ENCODE measurements around the gene MED7. TPM values are rescaled to one million over a fixed set of nuclear protein-coding genes. Genes with fewer than 3 reads are reported as not detected.

MED7 gene
- total RNA-seq, 2 donors from 2014 or later, result 12.7 to 16.7 TPM

- Mint-ChIP-seq H3K27me3 (ENCODE audit: low read depth) (no peaks in the 10 kb centered on the region), H3K4me1 (ENCODE audit: low read depth) (peaks cover 58% of the 10 kb centered on the region), H3K27ac (peak overlapping the region; percentile 50), H3K4me3 (peak overlapping the region; percentile 4 to 22), H3K36me3 (ENCODE audit: insufficient read depth in 2 of 2) (no peaks in the 10 kb centered on the region), H3K9me3 (no peaks in the 10 kb centered on the region)
- ATAC-seq (replicated peaks in 1 of 2), result peak; percentile 59 to 65
- no peak for DNase-seq
Measured at GRCh38 chr5:157115012-157115411, 27.7 kb downstream of the MED7 start.

DNA sequence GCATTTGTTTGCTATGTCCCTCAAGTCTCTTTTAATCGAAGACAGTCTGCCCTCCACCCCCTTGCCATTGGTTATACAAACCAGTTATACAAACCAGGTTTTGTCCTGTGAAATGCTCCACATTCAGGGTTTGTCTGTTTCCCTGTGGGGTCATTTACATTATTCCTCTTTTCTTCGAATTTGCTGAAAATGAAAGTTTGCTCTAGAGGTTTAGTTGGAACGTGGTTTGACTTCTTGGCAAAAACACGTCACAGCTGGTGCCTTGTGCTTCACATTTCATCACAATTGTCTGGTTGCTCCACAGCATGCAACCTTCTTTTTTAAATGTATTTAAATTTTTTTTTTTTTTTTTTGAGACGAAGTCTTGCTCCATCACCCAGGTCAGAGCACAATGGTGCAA lies 29.7 kb downstream of the MED7 start:
- Mint-ChIP-seq H3K27me3 (ENCODE audit: low read depth) (no peaks in the 10 kb centered on the region), H3K4me3 (peak overlapping the region in 1 of 2 donors; percentile 34), H3K36me3 (ENCODE audit: insufficient read depth in 2 of 2) (peaks cover 1% of the 10 kb centered on the region in 2 donors), H3K27ac (no peak overlapping the region), H3K9me3 (no peaks in the 10 kb centered on the region), H3K4me1 (ENCODE audit: low read depth) (peaks cover 79% of the 10 kb centered on the region)
- ATAC-seq (replicated peaks in 1 of 2) (no peak), DNase-seq (no peak)

- Mint-ChIP-seq H3K27me3 (ENCODE audit: low read depth) (no peaks in the 10 kb centered on the region), H3K27ac (peak overlapping the region; percentile 90), H3K4me3 (peak overlapping the region; percentile 80 to 93), H3K9me3 (no peaks in the 10 kb centered on the region), H3K36me3 (ENCODE audit: insufficient read depth in 2 of 2) (peaks cover 1 to 5% of the 10 kb centered on the region in 2 donors), H3K4me1 (ENCODE audit: low read depth) (peaks cover 76% of the 10 kb centered on the region)
- DNase-seq, result peak; percentile 18 to 38
- ATAC-seq (replicated peaks in 1 of 2), result peak; percentile 55 to 56
Measured at GRCh38 chr5:157109744-157110143, 32.9 kb downstream of the MED7 start.

- peak; percentile 95 to 96 for ATAC-seq (replicated peaks in 1 of 2)
- Mint-ChIP-seq H3K36me3 (ENCODE audit: insufficient read depth in 2 of 2) (peaks cover 2 to 8% of the 10 kb centered on the region in 2 donors), H3K4me1 (ENCODE audit: low read depth) (peaks cover 71% of the 10 kb centered on the region), H3K27ac (peak within 1 kb of the TSS; percentile 90), H3K4me3 (peak within 1 kb of the TSS; percentile 80 to 93), H3K9me3 (no peaks in the 10 kb centered on the region), H3K27me3 (ENCODE audit: low read depth) (no peaks in the 10 kb centered on the region)
- DNase-seq, result peak; percentile 66 to 68
Measured at GRCh38 chr5:157108976-157109375, 33.7 kb downstream of the MED7 start, which contains the start of gene HAVCR2. Gene HAVCR2, minus strand, starts transcription at chr5:157109044. Its CDS starts 61 bp downstream, at chr5:157108983.

- peaks cover 2 to 8% of the 10 kb centered on the region in 2 donors for H3K36me3 Mint-ChIP-seq (ENCODE audit: insufficient read depth in 2 of 2)
- no peaks in the 10 kb centered on the region for H3K9me3 Mint-ChIP-seq
- peaks cover 65% of the 10 kb centered on the region for H3K4me1 Mint-ChIP-seq (ENCODE audit: low read depth)
- peak overlapping the region; percentile 80 for H3K27ac Mint-ChIP-seq
- no peak for ATAC-seq (replicated peaks in 1 of 2)
- peak overlapping the region; percentile 80 to 93 for H3K4me3 Mint-ChIP-seq
- H3K27me3 Mint-ChIP-seq (ENCODE audit: low read depth), result no peaks in the 10 kb centered on the region
- DNase-seq, result no peak
Measured at GRCh38 chr5:157107508-157107907, 35.2 kb downstream of the MED7 start.

- Mint-ChIP-seq H3K36me3 (ENCODE audit: insufficient read depth in 2 of 2) (peaks cover 2 to 8% of the 10 kb centered on the region in 2 donors), H3K4me1 (ENCODE audit: low read depth) (peaks cover 68% of the 10 kb centered on the region), H3K4me3 (peak overlapping the region; percentile 80 to 93), H3K9me3 (no peaks in the 10 kb centered on the region), H3K27me3 (ENCODE audit: low read depth) (no peaks in the 10 kb centered on the region), H3K27ac (peak overlapping the region; percentile 80)
- ATAC-seq (replicated peaks in 1 of 2) (peak; percentile 28 to 39), DNase-seq (peak; percentile 40 to 43)
Measured at GRCh38 chr5:157106630-157107461, 35.8 kb downstream of the MED7 start.

GRCh38 chr5:157100140-157100679 lies 42.5 kb downstream of the MED7 start:
- H3K36me3 Mint-ChIP-seq (ENCODE audit: insufficient read depth in 2 of 2), result peaks cover 4 to 7% of the 10 kb centered on the region in 2 donors
- H3K27me3 Mint-ChIP-seq (ENCODE audit: low read depth), result no peaks in the 10 kb centered on the region
- DNase-seq, result peak; percentile 44 to 52
- peak; percentile 93 to 96 for ATAC-seq (replicated peaks in 1 of 2)
- H3K4me3 Mint-ChIP-seq, result peak overlapping the region; percentile 42 to 65
- H3K4me1 Mint-ChIP-seq (ENCODE audit: low read depth), result peaks cover 40% of the 10 kb centered on the region
- peak overlapping the region; percentile 80 for H3K27ac Mint-ChIP-seq
- H3K9me3 Mint-ChIP-seq, result no peaks in the 10 kb centered on the region

- DNase-seq (no peak), ATAC-seq (replicated peaks in 1 of 2) (no peak)
- H3K4me3 Mint-ChIP-seq, result no peak overlapping the region
- H3K9me3 Mint-ChIP-seq, result no peaks in the 10 kb centered on the region
- no peaks in the 10 kb centered on the region for H3K27me3 Mint-ChIP-seq (ENCODE audit: low read depth)
- H3K4me1 Mint-ChIP-seq (ENCODE audit: low read depth), result no peaks in the 10 kb centered on the region
- H3K27ac Mint-ChIP-seq, result no peak overlapping the region
- peaks cover 13 to 26% of the 10 kb centered on the region in 2 donors for H3K36me3 Mint-ChIP-seq (ENCODE audit: insufficient read depth in 2 of 2)
Measured at GRCh38 chr5:157088342-157088990, 54.2 kb downstream of the MED7 start.

Other genes starting within 250 kb of the MED7 start
- gene TIMD4, start 179.6 kb downstream of the MED7 start, total RNA-seq, result 10 to 100 TPM in 1 of 2 donors, 1 to 10 TPM in 1; 7.3 to 10.6 TPM
- gene HAVCR1, start 83.7 kb downstream of the MED7 start, total RNA-seq, result 1 to 10 TPM; 2.6 to 2.7 TPM
- gene HAVCR2, start 33.8 kb downstream of the MED7 start, total RNA-seq, result 10 to 100 TPM; 19.7 to 30.2 TPM
- under 1 TPM; 0.22 to 0.39 TPM for gene GARIN3, start 23.4 kb upstream of the MED7 start, total RNA-seq
- gene ITK, start 38.0 kb upstream of the MED7 start, total RNA-seq, result 100 to 1,000 TPM; 289 to 314 TPM
- gene CYFIP2, start 123.3 kb upstream of the MED7 start, total RNA-seq, result 100 to 1,000 TPM; 235 to 288 TPM